Measurements from ENCODE around the gene ARID1B.

The ARID1B gene

GRCh38 chr6:157246048-157246630, 469.0 kb downstream of the ARID1B start:
- TF ChIP-seq, protein P1, sequence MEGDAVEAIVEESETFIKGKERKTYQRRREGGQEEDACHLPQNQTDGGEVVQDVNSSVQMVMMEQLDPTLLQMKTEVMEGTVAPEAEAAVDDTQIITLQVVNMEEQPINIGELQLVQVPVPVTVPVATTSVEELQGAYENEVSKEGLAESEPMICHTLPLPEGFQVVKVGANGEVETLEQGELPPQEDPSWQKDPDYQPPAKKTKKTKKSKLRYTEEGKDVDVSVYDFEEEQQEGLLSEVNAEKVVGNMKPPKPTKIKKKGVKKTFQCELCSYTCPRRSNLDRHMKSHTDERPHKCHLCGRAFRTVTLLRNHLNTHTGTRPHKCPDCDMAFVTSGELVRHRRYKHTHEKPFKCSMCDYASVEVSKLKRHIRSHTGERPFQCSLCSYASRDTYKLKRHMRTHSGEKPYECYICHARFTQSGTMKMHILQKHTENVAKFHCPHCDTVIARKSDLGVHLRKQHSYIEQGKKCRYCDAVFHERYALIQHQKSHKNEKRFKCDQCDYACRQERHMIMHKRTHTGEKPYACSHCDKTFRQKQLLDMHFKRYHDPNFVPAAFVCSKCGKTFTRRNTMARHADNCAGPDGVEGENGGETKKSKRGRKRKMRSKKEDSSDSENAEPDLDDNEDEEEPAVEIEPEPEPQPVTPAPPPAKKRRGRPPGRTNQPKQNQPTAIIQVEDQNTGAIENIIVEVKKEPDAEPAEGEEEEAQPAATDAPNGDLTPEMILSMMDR (conservative IDR thresholded peaks at IDR 0.05; ENCODE audit: low read depth, low read length) = no peak
- H3K4me3 ChIP-seq (ENCODE audit: low read depth, low read length) = no peak overlapping the region
- peak; percentile 48 for DNase-seq (ENCODE audit: low read depth)

DNA sequence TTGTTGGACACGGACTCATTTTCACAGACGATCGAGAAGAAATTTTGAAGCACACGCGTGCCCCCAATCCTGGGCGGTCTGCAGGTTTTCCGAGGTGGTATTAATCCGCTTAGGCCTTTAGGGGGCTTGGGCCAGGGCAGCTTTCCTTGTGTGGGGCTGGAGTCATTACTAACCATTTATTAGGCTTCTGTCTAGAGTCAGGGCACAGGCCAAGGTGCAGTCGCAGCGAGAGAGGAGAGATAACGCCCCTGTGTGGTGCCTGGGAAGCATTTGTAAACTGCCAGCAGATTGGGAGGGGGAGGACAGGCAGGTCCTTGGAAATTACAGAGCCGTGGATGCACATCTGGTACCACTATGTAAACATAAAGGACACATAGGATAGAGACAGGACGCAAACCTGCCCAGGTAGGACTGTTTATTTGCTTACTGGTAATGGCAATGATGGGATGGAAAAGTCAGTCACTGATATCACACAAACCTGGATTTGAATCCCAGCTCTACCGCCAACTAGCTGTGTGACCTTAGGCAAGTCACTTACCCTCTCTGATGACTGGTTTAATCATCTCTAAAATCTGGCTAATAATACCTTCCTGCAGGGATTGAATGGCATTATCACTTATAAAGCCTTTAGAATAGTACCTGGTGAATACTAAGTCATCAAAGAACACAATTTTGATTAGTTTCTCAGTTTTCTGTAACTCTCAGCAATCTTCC, 469.8 kb downstream of the ARID1B start:
- H3K4me3 ChIP-seq (ENCODE audit: low read depth, low read length) = no peak overlapping the region
- TF ChIP-seq, protein P1 (conservative IDR thresholded peaks at IDR 0.05; ENCODE audit: low read depth, low read length) = no peak
- no peak for DNase-seq (ENCODE audit: low read depth)

GRCh38 chr6:157248264-157248663, 471.1 kb downstream of the ARID1B start:
- no peak overlapping the region for H3K4me3 ChIP-seq (ENCODE audit: low read depth, low read length)
- no peak for DNase-seq (ENCODE audit: low read depth)
- TF ChIP-seq, protein P1 (conservative IDR thresholded peaks at IDR 0.05; ENCODE audit: low read depth, low read length) = no peak

- TF ChIP-seq, protein P1 (conservative IDR thresholded peaks at IDR 0.05; ENCODE audit: low read depth, low read length) = no peak
- no peak for DNase-seq (ENCODE audit: low read depth)
- no peak overlapping the region for H3K4me3 ChIP-seq (ENCODE audit: low read depth, low read length)
Observed at GRCh38 chr6:157249826-157250225, 472.6 kb downstream of the ARID1B start.

DNA sequence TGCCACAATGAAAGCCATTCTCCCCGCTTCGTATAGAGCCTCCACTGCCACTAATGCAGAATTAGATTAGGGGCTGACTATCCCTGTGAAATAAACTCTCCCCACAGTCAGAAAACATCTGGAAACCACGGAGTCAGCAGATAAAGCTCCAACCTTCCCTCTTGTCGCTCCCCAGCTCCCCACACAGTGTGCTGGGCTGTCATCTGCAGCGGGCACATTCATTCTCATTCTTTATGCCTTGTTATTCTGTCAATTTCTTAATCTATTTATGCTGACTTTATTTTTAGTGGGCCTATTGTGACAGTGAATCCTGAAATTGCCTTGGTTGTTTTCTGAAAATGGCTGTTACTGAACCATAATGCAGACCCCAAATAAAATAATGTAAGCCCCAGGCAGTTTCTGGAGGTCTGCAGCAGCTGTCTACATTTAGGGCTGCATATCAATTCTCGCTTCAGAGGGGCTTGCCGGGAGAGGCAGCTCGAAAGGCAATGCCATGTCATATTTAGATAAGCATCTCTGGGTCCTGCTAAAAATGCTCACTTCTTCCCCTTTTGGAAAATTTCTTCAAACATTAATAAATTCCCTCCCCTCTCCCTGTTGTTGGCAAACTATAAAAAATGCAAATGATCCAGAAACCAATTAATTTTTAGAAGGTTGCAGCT, 474.5 kb downstream of the ARID1B start:
- H3K4me3 ChIP-seq (ENCODE audit: low read depth, low read length) = no peak overlapping the region
- DNase-seq (ENCODE audit: low read depth) = no peak
- TF ChIP-seq, protein P1 (conservative IDR thresholded peaks at IDR 0.05; ENCODE audit: low read depth, low read length) = no peak

GRCh38 chr6:157253017-157253416, 475.8 kb downstream of the ARID1B start:
- TF ChIP-seq, protein P1 (conservative IDR thresholded peaks at IDR 0.05; ENCODE audit: low read depth, low read length) = no peak
- H3K4me3 ChIP-seq (ENCODE audit: low read depth, low read length) = no peak overlapping the region
- DNase-seq (ENCODE audit: low read depth) = no peak

Data from choroid plexus epithelial cell (primary cell).